Occipital lobe (tissue), 2 donors: ENCODE data around the gene QSOX2. TPM values are rescaled to one million over a fixed set of nuclear protein-coding genes. Genes with fewer than 3 reads are reported as not detected.

Source experiments
- DNase-seq: peaks from one replicate; lab custom pipeline; 2025; lab: John Stamatoyannopoulos, UW
- total RNA-seq: library from RNA; depleted of rRNA; stranded (reverse); fragments of >200 nt; gene quantifications from one replicate; pipeline ENCODE4 v1.2.3, GENCODE V29; 2014

The QSOX2 gene
- total RNA-seq, 1 donor from 2014 or later, result 8.1 TPM

DNA sequence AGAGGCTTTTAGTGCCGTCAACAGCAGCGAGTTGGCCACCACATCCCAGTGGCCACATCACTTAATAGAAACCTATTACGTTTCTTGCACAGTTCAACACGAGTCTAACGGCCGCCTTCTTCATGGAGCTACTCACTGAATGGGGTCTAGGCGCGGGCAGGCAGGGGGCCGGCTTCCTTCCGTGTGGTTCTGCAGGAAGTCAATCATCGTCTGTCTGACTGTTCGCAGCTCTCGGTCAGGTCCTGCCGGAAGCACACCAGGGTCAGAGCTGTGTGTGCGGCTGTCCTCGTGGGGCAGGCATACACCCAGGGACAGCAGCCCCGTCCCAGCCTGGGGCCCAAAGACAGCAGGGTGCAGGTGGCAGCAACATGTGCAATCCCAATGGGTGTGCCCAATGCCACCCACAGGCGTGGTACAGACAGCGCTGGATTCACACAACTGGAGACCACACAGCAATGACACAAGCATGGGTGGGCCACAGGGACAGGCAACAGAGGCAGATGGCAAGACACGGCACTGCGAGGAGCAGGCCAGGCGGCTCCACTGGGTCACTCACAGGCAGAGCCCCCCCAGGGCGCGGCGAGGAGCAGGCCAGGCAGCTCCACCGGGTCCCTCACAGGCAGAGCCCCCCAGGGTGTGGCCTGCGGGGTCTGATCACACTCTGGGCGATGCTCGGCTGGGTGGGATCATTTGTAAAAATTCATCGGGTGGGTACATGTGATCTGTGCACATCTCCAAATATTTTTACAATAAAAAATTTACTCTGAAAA, 21.6 kb downstream of the QSOX2 start:
- DNase-seq, result no peak

DNA sequence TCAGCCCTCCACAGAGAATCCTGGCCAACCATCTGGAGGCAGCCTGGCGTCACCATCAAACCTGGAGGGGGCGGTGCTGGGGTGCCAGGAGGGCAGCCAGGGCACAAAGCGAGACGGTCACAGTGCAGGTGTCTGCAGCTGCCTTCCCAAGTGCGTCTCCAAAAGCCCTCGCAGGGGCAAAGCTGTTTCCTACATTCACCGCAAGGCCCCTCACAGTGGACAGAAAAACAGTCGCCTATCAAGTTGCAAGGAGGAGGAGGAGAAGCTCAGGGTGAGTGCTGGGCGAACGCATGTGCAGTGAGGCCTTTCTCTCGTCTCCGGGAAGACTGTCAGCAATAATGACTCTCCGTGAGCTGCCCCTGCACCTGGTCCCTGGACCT, 22.7 kb downstream of the QSOX2 start:
- no peak for DNase-seq

DNA sequence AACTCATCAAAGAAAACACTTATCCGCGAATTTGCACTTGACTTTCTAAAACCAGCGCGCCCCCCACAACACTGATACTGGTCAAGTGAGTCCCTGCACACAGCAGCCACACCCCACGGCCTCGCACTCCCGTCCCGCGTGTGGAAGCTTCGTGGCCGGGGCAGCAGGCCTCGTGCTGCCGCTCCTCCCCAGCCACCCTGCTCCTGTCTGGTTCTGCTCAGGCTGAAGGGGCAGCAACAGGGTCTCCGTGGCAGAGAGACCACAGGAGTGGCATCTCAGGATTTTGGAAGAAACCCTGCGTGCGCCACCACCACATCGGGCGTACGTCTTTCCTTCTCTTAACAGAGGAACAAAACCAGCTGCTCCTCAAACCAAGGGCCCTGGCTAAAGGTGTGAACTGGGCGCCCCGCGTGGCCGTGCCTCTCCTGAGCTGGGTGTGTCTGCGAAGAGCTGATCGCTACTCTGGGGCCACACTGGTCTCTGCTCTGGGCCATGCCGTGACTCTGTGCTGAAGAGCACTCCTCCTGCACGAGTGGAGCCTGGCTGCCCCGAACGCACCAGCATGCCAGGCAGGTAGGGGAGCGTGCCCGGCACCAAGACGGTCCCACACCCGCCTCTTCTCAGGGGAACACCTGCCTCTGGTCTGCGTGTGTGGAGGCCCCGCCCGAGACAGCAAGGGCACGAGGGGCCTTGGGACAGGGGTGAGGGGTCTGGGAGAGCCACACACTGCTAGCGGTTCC, 23.3 kb downstream of the QSOX2 start:
- no peak for DNase-seq

DNA sequence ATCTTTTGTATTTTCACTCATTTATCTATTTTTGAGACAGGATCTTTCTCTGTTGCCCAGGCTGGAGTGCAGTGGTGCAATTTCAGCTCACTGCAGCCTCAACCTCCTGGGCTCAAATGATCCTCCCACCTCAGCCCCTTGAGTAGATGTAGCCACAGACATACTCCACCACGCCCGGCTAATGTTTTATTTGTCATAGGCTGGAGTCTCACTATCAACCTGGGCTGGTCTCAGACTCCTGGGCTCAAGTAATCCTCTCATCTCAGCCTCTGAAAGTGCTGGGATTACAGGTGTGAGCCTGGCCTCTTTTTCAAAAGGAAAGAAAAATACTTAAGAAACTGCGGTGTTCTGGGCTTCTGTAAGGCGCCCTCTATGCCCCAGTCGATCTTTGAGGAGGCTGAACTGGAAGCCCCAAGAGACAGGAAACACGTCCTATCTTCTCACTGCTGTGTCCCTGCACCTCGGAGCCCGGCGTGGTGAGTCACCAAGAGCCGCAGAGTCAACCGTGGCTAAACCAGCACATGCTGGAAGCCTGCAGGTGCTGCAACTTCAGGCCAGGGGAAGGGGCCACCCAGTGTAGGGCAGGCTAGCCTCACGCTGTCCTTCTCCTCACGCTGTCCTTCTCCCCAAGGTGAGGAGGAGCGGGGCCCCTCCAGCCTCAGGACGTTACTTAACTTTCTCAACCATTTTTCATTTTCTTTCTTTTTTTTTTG, 25.4 kb downstream of the QSOX2 start:
- DNase-seq, result no peak

DNA sequence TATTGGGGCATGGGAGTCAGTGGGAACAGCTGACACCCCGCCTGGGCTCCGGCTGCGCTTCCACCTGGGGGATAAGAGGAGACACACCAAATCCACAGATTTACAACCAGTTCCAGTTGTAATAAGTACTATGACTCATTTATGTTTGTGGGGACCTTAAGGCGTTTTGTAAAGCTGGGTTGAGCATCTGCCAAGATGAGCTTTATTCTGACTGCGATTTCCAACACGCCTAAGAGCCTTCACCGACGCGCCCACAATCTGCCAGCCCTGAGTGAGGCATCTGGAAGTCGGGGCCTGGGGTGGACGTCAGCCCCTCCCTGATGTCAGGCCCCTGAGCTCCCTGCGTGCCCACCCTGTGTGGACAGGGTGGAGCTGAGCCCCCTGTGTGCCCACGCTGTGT, 26.3 kb downstream of the QSOX2 start:
- DNase-seq, result no peak

DNA sequence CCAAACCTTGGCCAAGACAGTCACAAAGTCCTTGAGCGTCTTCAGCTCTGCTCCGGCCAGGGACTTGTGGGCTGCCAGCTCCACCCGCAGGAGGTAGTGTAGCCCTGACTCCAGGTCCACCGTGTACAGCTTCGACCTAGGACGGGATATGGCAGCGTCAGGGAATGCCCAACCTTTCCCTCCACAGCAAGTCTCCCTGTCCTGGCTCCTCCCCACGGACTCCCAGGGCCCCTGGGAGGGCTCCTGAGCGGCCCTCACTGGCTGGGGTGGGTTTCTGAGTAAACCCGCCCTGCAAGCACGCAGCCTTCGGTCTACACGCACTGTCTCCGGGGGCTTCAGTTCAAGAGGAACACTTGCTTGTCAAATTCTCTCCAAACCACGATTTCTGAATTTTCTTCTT, 26.9 kb downstream of the QSOX2 start:
- DNase-seq, result no peak

DNA sequence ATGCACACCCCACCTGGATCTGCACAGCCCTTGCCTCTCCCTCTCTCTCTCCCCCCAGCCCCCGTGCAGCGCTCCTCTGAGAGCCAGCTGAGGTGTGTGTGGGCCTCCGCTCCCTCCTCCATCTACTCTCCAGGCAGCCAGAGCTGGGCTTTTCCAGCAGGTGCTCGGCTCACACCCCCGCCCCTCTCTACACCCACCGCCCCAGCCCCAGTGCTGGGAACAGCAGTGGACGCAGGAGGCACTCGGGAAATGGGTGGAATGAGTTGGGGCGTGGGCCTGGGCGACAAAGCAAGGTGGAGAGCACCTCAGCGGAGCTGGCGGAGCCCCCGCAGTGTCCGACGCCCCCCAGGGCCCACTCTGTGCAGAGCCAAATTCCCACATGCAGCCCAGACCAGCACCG, 27.3 kb downstream of the QSOX2 start:
- no peak for DNase-seq

DNA sequence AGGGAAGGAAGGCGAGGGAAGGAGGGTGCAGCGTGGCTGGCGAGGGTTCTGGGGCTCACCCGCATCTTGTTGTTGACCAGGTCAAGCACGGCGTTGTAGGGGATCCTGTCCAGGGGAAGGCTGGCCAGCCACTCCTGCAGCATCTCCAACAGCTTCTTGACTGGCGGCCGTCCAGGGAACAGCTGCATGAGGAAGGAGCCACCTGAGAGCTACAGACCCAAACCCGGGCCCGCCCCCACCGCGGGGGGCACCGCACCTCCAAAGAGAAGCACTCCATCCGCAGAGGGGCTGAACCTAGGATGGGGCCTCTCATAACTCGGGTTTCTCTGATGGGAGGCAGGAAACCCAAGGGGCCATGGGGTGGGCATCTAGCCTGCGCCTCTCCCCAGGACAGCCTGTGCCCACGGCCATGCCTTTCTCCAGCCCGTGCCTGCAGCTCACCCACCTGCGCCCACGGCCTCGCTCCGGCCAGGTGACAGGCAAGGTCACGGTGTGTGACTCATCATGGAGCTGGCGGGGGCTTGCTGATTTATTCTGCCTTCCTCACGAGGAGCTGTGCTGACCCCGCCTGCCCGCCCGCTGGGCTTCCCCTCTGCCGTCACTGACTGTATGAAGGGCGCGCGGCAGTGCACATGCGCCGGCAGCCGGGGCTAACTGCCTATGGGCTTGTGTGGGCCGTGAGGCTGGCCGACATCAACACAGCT, 28.9 kb downstream of the QSOX2 start:
- no peak for DNase-seq

DNA sequence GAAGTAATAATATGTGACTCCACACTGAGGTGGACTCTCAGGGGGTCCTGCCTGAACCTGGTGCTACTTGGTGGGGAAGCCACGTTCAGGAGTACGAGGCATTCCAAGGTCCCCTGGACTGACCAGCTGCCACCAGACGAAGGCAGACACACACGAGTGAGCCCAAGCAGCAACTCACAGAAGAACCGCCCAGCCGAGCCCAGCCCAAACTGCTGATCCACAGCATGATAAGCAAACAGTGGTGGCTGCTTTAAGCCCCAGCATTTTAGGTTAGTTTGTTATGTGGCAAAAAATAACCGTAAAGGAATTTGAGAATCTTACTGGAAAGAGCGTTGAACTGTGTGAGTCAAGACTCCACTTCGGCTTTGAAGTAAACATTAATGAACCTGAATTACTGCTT, 31.9 kb downstream of the QSOX2 start:
- DNase-seq, result no peak

DNA sequence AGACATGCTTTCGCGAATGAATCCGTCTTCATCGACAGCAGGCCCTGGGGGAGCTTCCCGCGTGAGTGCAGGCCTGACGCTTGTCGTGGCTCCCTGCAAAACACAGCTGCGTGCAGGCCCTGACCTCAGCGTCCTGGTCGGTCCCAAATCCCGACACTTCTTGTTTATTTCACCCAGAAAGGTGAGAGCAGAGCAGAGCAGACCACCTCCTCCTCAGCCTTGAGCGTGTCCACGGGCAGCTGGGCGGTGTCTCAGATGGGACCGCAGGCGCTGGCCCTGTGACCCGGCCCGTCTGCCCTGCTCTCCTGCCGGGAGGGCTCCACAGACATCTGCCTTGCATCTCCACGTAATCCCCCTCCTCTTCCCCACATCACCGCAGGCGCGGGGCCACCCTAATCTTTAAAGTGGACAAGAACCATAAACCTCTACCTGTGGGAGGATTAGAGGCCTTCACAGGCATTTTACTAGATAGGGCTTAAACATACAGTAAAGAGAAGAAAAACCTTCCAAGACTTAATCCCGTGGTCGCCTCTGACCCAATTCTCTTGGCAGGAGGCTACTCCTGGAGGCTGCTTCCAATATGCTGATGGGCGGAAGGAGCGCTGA, 33.2 kb downstream of the QSOX2 start:
- DNase-seq, result no peak

DNA sequence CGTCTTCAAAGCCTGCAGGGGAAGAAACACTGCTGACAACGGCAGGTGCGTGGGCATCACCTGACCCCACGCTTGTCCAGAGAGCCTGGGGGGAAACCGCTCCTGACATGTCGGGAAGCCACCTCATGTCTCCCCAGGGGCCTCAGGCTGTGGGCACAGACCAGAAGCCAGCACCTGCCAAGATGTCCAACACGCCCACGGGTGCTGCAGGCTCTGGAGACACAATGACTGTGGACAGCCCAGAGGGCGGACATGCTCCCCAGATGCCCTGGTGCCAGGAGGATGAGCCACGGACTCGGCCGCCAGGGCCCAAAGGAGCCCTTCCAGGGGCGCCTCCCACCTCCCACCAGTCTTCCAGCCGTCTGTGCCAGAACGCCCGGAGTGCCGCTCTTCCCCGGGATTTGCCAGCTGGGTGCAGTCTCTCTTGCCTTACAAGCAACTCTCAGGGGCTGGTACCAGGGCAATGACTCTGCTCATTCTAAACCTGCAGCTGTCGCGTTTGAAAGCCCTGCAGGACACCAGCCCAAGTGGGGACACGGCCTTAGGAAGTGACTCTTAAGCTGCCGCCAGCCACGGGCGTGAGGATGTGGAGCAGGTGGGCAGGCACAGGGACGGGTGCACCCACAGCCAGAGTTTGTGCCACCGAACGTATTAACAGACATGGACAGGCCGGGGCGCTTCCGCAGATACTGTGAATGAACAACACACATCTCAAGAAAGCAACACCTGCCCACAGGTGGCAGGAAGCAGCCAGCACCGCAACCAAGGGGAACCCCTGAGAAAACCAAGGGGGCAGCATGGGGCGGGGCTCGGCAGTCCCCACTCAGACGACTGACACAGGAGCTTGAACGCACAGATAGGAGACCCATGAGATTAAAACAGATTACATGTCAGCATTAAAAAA, 33.9 kb downstream of the QSOX2 start:
- DNase-seq, result no peak

DNA sequence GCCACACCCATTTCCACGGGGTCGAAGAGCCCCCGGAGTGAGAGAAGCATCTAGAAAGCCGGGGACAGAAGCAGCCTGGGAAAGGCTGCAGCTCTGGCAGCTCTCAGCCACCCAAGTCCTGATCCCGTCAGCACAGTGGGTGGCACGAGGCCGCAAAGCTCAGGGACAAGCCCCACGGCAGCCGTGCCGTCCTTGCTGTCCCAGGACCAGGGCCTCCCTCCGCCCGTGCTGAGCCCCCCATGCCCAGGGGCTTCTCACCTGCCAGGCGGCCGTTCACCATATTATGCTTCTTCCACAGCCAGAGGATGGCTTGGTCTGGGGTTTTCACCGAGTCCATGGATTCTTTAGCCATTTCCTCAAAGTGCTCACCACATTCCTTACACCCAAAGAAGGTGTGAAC, 34.6 kb downstream of the QSOX2 start:
- DNase-seq, result no peak

DNA sequence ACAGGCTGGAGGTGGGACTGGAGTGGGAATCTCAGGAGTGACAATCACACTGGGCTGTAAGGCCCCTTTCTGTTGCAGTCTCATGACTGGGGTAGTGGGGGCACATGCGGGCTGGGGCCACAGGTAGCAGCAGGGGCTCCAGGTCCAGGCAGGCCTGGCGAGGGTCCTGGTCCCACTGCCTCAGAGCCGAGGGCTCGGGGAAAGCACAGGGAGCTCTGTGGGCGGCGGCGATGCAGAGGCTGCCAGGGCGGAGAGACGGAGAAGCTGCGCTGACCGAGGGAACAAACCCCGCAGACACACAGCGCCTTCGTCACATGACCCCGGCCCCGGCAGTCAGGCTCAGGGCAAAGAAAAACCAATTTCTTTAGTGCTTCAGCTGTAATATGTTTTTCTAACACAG, 35.3 kb downstream of the QSOX2 start:
- DNase-seq, result no peak

DNA sequence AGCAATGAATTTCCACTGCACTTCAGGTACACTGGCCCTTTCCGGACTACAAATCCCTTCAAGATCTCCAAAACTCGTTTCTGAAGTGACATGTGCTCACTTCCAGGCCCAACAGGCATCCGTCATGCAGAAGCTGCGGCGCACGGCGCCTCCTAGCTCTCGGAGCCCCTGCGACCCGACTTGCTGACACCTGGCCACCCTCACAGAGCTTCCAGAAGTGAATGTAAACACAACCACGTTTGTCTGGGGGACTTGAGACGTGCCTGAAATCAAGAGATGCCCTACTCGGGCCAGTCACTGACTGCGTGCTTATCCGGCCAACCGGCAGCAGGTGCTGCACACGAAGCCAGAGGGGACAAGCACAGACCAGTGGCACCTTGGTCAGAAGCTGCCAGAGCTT, 35.8 kb downstream of the QSOX2 start:
- DNase-seq, result no peak

DNA sequence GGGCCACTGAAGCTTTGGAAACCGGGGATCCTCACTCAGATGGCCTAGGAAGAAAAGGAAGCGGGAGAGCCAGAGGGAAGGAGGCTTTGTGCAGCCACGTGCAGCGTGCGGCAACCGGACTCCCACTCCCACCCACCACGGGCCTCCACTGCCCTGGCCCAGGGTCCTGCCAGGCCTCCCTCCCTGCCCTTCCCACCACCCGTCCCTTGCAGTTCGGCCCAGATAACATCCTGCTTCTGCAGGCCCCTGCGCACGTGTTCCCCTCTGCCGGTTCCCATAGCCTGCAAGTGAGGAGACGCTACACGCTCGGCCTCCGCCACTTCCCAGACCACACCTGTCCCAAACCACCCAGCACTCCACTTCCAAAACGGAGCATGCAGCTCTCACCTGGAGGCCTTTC, 36.4 kb downstream of the QSOX2 start:
- no peak for DNase-seq

DNA sequence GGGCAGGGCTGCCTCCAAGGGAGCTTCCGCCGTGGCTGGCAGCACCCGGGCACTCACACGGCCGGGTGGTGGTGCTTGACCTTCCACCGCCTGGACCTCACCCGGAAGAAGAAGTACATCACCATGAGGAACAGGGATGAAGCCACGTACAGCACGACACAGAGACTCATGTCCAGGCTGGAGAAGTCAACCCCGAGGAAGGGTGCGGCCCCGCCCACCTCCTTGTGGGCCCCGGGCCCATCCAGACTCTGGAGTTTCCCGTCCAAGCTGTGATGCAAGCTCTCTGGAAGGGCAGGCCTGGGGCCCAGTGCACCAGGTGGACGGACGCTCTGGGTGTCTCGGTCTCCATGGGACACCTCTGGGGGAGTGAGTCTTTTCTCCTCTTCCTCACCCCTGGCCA, 36.9 kb downstream of the QSOX2 start:
- DNase-seq, result no peak

DNA sequence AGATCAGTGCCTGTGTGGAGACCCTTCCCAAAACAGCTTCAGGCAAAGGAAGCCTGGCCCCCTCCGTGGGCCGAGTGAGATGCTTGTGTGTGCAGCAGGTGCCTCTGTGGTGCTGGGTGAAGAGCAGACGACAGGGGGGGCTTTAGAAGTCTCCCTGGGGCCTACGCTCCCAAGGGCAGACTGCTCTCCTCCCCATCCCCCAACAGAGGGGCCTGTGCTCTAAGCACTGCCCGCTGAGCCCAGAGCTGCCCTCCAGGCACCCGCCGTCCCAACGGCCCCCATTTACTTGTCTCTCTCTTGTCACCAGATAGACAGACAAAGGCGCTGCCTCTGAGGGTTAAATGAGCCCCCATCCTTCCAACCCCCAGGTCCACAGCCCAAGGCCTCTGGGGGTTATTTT, 38.0 kb downstream of the QSOX2 start:
- DNase-seq, result no peak

DNA sequence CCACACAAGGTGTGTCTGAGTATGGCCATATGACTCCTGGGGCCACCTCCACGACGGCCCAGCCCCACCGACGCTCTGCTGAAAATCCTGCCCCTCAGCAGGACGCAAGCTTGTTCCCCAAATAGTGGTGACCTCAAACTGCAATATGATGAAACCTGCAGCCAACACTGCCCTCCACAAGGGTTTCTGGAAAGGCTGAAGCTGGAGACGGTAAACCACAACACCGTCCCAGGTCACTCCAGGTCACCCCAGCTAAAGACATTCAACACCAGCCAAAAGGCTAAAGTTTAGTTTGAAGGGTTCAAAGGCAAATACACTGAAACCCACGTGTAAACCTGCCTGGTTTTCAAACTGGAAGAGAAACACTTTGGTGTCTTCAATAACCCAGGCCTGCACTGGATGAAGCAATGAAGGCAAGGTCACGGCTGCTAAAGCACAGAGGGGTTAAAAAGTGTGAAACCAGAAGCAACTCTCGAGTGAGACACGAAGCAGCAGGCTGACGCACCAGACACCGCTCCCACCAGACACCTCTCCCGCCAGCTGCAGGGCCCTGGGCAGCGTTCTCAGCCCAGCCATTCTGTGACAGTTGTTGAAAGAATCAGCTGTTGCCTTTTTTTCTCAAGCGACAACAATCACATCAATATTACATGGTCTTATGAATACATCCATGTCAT, 38.9 kb downstream of the QSOX2 start:
- DNase-seq, result no peak

DNA sequence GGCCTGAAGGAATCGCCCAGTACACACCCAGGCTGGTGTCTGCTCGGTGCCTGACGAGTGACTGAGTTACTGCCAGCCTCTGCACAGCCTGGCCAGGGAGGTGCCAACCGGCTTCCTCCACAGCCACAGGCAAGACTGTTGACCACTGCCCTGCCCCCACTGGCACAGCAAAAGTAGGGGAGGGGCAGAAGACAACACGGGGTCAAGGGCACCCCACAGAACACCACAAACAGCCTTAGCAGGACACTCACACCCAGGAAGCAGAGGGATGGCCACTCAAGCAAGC, 40.0 kb downstream of the QSOX2 start:
- DNase-seq, result no peak
